Measurements from ENCODE around the gene HSPBP1. TPM values are rescaled to one million over a fixed set of nuclear protein-coding genes. Genes with fewer than 3 reads are reported as not detected.
"Not testable (repeated sequence)": the region's sequence is repeated elsewhere in the genome, so short reads cannot be mapped to it uniquely, and the experiment has no call there.

The HSPBP1 gene
- 10 to 100 TPM; 28.5 to 44.0 (median 32.2) TPM for total RNA-seq

- intact Hi-C loops (cut with DNase I): loop anchor here (2.0 kb wide), 1 partner anchor 15 kb away; no protein-coding TSS in a partner anchor
- Histone ChIP-seq H3K4me1 (peaks cover 13 to 50% (median 43%) of the 10 kb centered on the region in 4 donors), H3K27me3 (peaks cover 0 to 7% (median 0%) of the 10 kb centered on the region in 4 donors), H3K36me3 (peaks cover 10 to 36% (median 21%) of the 10 kb centered on the region in 4 donors), H3K9me3 (no peaks in the 10 kb centered on the region), H3K4me3 (peak within 1 kb of the TSS; percentile 71 to 83 (median 77)), H3K27ac (replicated peaks in 1 of 4) (peak within 1 kb of the TSS; percentile 77 to 87 (median 80))
- 4% methylated on average over 31 of the region's 52 CpGs for WGBS
- TF ChIP-seq POLR2A (IDR thresholded peaks at IDR 0.05; ENCODE audit: low read depth) (no peak), EP300 (IDR thresholded peaks at IDR 0.05) (no peak), POLR2AphosphoS5 (IDR thresholded peaks at IDR 0.05) (peak; percentile 75 to 86), CTCF (IDR thresholded peaks at IDR 0.05) (peak in 1 of 3 experiments; percentile 9)
- peak; percentile 98 for DNase-seq (ENCODE audit: extremely low spot score)
These were observed at the start of gene HSPBP1 for GRCh38 chr19:55279770-55280643. TSS of gene HSPBP1 (minus strand) at chr19:55280110. CDS start at chr19:55279608, 502 bp downstream.

GRCh38 chr19:55328774-55329318 is 48.9 kb upstream of the HSPBP1 start:
- DNase-seq (ENCODE audit: extremely low spot score); H3K4me3 ChIP-seq; H3K4me1 ChIP-seq; H3K27ac ChIP-seq (replicated peaks in 1 of 4); H3K36me3 ChIP-seq; intact Hi-C loops (cut with DNase I); H3K9me3 ChIP-seq: not testable (repeated sequence)
- 86% methylated on average over 4 of the region's 4 CpGs for WGBS
- peaks cover 0 to 27% (median 0%) of the 10 kb centered on the region in 4 donors for H3K27me3 ChIP-seq

GRCh38 chr19:55325172-55325571 is 45.3 kb upstream of the HSPBP1 start, which contains the start of gene TMEM150B:
TSS of gene TMEM150B (minus strand) at chr19:55325341. CDS start at chr19:55321036, 4,305 bp downstream.
- Histone ChIP-seq H3K27ac (replicated peaks in 1 of 4) (peak within 1 kb of the TSS in 2 of 4 donors; percentile 11 to 43), H3K4me1 (no peaks in the 10 kb centered on the region), H3K4me3 (no peak within 1 kb of the TSS), H3K9me3 (no peaks in the 10 kb centered on the region), H3K36me3 (no peaks in the 10 kb centered on the region), H3K27me3 (peaks cover 0 to 24% (median 1%) of the 10 kb centered on the region in 4 donors)
- no peak for TF ChIP-seq POLR2AphosphoS5 (IDR thresholded peaks at IDR 0.05)
- no peak for TF ChIP-seq CTCF (IDR thresholded peaks at IDR 0.05)
- no peak for TF ChIP-seq EP300 (IDR thresholded peaks at IDR 0.05)
- no peak for TF ChIP-seq POLR2A (IDR thresholded peaks at IDR 0.05; ENCODE audit: low read depth)
- DNase-seq (ENCODE audit: extremely low spot score): no peak
- 80% methylated on average over 13 of the region's 14 CpGs for WGBS
- intact Hi-C loops (cut with DNase I): no loop called here

- WGBS: 88% methylated on average over 6 of the region's 6 CpGs
- peaks cover 0 to 5% (median 0%) of the 10 kb centered on the region in 4 donors for H3K4me1 ChIP-seq
- no peaks in the 10 kb centered on the region for H3K36me3 ChIP-seq
- peaks cover 0 to 27% (median 2%) of the 10 kb centered on the region in 4 donors for H3K27me3 ChIP-seq
- H3K27ac ChIP-seq (replicated peaks in 1 of 4): peak overlapping the region in 1 of 4 donors; percentile 43
- no peak overlapping the region for H3K4me3 ChIP-seq
- no peak for DNase-seq (ENCODE audit: extremely low spot score)
- no peaks in the 10 kb centered on the region for H3K9me3 ChIP-seq
- TF ChIP-seq CTCF (IDR thresholded peaks at IDR 0.05) (no peak), EP300 (IDR thresholded peaks at IDR 0.05) (no peak)
- intact Hi-C loops (cut with DNase I): no loop called here
These were observed 44.8 kb upstream of the HSPBP1 start for GRCh38 chr19:55324662-55325061.

- Histone ChIP-seq H3K9me3 (no peaks in the 10 kb centered on the region), H3K4me3 (no peak overlapping the region), H3K27me3 (peaks cover 0 to 30% (median 2%) of the 10 kb centered on the region in 4 donors), H3K27ac (replicated peaks in 1 of 4) (no peak overlapping the region), H3K4me1 (peaks cover 0 to 5% (median 0%) of the 10 kb centered on the region in 4 donors), H3K36me3 (no peaks in the 10 kb centered on the region)
- 45% methylated on average over 9 of the region's 12 CpGs for WGBS
- intact Hi-C loops (cut with DNase I): no loop called here
- no peak for DNase-seq (ENCODE audit: extremely low spot score)
- TF ChIP-seq POLR2A (IDR thresholded peaks at IDR 0.05; ENCODE audit: low read depth) (no peak), POLR2AphosphoS5 (IDR thresholded peaks at IDR 0.05) (no peak), EP300 (IDR thresholded peaks at IDR 0.05) (no peak), CTCF (IDR thresholded peaks at IDR 0.05) (no peak)
These were observed 42.4 kb upstream of the HSPBP1 start for GRCh38 chr19:55322204-55322885.
